ENCODE results near the gene GABBR1. TPM values are rescaled to one million over a fixed set of nuclear protein-coding genes. Genes with fewer than 3 reads are reported as not detected.

GABBR1 gene
- polyA plus RNA-seq, 1 of the 3 experiments (the other 2 are of a cell fraction) = 26.8 TPM

GRCh38 chr6:29598172-29598747, 34.7 kb downstream of the GABBR1 start:
- POLR2A ChIA-PET = no interaction called here
- DNase-seq = no peak

GRCh38 chr6:29597184-29597583, 35.8 kb downstream of the GABBR1 start:
- Histone ChIP-seq H3K4me2 (no peak overlapping the region), H3K9me2 (no peaks in the 10 kb centered on the region), H3K36me3 (replicated peaks in 1 of 2; ENCODE audit: control insufficient read depth in 1 of 2, insufficient read depth in 2 of 2, low read length in 1 of 2) (peaks cover 1 to 5% of the 10 kb centered on the region in 2 experiments), H3K4me1 (ENCODE audit: control insufficient read depth in 1 of 2, insufficient read depth in 2 of 2, low read depth in 1 of 2, low read length in 1 of 2) (no peaks in the 10 kb centered on the region; a peak in 1 of 4 replicates), H4K20me1 (ENCODE audit: insufficient read depth) (no peaks in the 10 kb centered on the region), H3K27me3 (ENCODE audit: insufficient read depth) (0 out of 2 replicates have a peak, but pooled peaks cover 11% of the 10 kb centered on the region), H3K9me3 (no peaks in the 10 kb centered on the region), H3K27ac (ENCODE audit: low read depth in 2 of 2, low read length in 1 of 2) (no peak overlapping the region), H3K4me3 (ENCODE audit: low read depth in 2 of 2, low read length in 1 of 2) (no peak overlapping the region), H3F3A (replicated peaks; ENCODE audit: insufficient read depth) (no peaks in the 10 kb centered on the region), H2AFZ (ENCODE audit: low read depth) (no peak overlapping the region), H3K9ac (no peak overlapping the region), H3K79me2 (ENCODE audit: insufficient read depth) (no peaks in the 10 kb centered on the region)
- POLR2A ChIA-PET = interaction anchor here (0.6 kb wide), 1 partner anchor 218 kb away, joined by 3 read pairs; no protein-coding TSS in a partner anchor
- TF ChIP-seq USF2 (IDR thresholded peaks at IDR 0.05; ENCODE audit: borderline replicate concordance, low read depth, low read length) (no peak), POLR2AphosphoS5 (IDR thresholded peaks at IDR 0.05; ENCODE audit: low read depth, low read length) (no peak), RXRA (IDR thresholded peaks at IDR 0.05; ENCODE audit: borderline replicate concordance, low read depth) (no peak), EZH2phosphoT487 (IDR thresholded peaks at IDR 0.05; ENCODE audit: borderline replicate concordance, low read depth) (no peak), GATA2 (CRISPR knock-in tag; IDR thresholded peaks at IDR 0.05) (no peak), MEF2A (IDR thresholded peaks at IDR 0.05; ENCODE audit: borderline replicate concordance, low read depth) (no peak)
- CTCF ChIA-PET = interaction anchor here (1.1 to 3.4 kb wide), 2 partner anchors 8 to 31 kb away, joined by 3 to 22 read pairs; no protein-coding TSS in a partner anchor
- DNase-seq = no peak
- 48% methylated on average over 2 of the region's 2 CpGs for WGBS (ENCODE audit: low lambda C conversion rate)

More at GRCh38 chr6:29598172-29598747, 34.7 kb downstream of the GABBR1 start:
- no peaks in the 10 kb centered on the region for H4K20me1 ChIP-seq (ENCODE audit: insufficient read depth)
- H3K9me3 ChIP-seq = no peaks in the 10 kb centered on the region
- CTCF ChIA-PET = interaction anchor here (1.1 to 3.4 kb wide), 2 partner anchors 9 to 30 kb away, joined by 3 to 22 read pairs; no protein-coding TSS in a partner anchor
- no peaks in the 10 kb centered on the region for H3K9me2 ChIP-seq
- H2AFZ ChIP-seq (ENCODE audit: low read depth) = no peak overlapping the region
- no peaks in the 10 kb centered on the region; a peak in 1 of 4 replicates for H3K4me1 ChIP-seq (ENCODE audit: control insufficient read depth in 1 of 2, insufficient read depth in 2 of 2, low read depth in 1 of 2, low read length in 1 of 2)
- H3K36me3 ChIP-seq (replicated peaks in 1 of 2; ENCODE audit: control insufficient read depth in 1 of 2, insufficient read depth in 2 of 2, low read length in 1 of 2) = peaks cover 4 to 10% of the 10 kb centered on the region in 2 experiments
- WGBS (ENCODE audit: low lambda C conversion rate) = 53% methylated on average over 2 of the region's 2 CpGs
- 0 out of 2 replicates have a peak, but pooled peaks cover 9% of the 10 kb centered on the region for H3K27me3 ChIP-seq (ENCODE audit: insufficient read depth)
- H3K4me2 ChIP-seq = no peak overlapping the region
- no peaks in the 10 kb centered on the region for H3F3A ChIP-seq (replicated peaks; ENCODE audit: insufficient read depth)
- no peak overlapping the region for H3K4me3 ChIP-seq (ENCODE audit: low read depth in 2 of 2, low read length in 1 of 2)
- no peak overlapping the region for H3K9ac ChIP-seq
- no peak overlapping the region for H3K27ac ChIP-seq (ENCODE audit: low read depth in 2 of 2, low read length in 1 of 2)
- no peaks in the 10 kb centered on the region for H3K79me2 ChIP-seq (ENCODE audit: insufficient read depth)
- no peak for TF ChIP-seq GABPA (IDR thresholded peaks at IDR 0.05; ENCODE audit: low read depth)
- TF ChIP-seq RAD21 (IDR thresholded peaks at IDR 0.05; ENCODE audit: low read length) = no peak
- no peak for TF ChIP-seq GATA2 (CRISPR knock-in tag; IDR thresholded peaks at IDR 0.05)
- no peak for TF ChIP-seq USF2 (IDR thresholded peaks at IDR 0.05; ENCODE audit: borderline replicate concordance, low read depth, low read length)
- TF ChIP-seq EP300 (IDR thresholded peaks at IDR 0.05; ENCODE audit: borderline replicate concordance in 1 of 2, low read depth in 1 of 2, low read length in 1 of 2) = no peak
- TF ChIP-seq YY1 (IDR thresholded peaks at IDR 0.05; ENCODE audit: low read depth) = no peak
- TF ChIP-seq FOXM1 (IDR thresholded peaks at IDR 0.05; ENCODE audit: low read depth) = no peak
- TF ChIP-seq MEF2A (IDR thresholded peaks at IDR 0.05; ENCODE audit: borderline replicate concordance, low read depth) = no peak
- no peak for TF ChIP-seq RXRA (IDR thresholded peaks at IDR 0.05; ENCODE audit: borderline replicate concordance, low read depth)
- no peak for TF ChIP-seq TAF1 (IDR thresholded peaks at IDR 0.05; ENCODE audit: borderline replicate concordance, low read depth, low read length)
- no peak for TF ChIP-seq ZBTB33 (IDR thresholded peaks at IDR 0.05; ENCODE audit: borderline replicate concordance, low read depth)
- no peak for TF ChIP-seq JUND (IDR thresholded peaks at IDR 0.05)
